ENCODE results near the gene MEGF6.

DNA sequence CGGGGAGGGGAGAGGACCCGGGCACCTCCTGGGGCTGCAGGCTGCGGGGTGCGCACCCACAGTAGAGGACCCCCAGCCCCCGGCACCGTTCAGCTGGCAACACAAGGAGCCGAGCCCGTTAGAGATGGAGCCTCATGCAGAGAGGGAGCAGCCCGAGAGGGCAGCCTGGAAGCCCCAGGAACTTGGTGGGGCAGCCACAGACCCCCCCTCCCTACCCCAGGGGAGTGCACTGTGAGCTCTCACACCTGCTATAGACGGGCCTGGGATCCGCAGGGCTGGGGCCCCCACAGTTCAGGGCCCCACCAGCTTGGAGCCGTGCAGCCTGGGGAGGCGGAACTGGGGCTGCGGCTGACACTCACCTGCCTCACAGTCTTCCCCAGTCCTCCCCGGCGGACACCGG, 109.9 kb downstream of the MEGF6 start:
- TF ChIP-seq EZH2phosphoT487 (IDR thresholded peaks at IDR 0.05; ENCODE audit: low read depth): no peak
- TF ChIP-seq, protein P1, sequence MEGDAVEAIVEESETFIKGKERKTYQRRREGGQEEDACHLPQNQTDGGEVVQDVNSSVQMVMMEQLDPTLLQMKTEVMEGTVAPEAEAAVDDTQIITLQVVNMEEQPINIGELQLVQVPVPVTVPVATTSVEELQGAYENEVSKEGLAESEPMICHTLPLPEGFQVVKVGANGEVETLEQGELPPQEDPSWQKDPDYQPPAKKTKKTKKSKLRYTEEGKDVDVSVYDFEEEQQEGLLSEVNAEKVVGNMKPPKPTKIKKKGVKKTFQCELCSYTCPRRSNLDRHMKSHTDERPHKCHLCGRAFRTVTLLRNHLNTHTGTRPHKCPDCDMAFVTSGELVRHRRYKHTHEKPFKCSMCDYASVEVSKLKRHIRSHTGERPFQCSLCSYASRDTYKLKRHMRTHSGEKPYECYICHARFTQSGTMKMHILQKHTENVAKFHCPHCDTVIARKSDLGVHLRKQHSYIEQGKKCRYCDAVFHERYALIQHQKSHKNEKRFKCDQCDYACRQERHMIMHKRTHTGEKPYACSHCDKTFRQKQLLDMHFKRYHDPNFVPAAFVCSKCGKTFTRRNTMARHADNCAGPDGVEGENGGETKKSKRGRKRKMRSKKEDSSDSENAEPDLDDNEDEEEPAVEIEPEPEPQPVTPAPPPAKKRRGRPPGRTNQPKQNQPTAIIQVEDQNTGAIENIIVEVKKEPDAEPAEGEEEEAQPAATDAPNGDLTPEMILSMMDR (IDR thresholded peaks at IDR 0.05; ENCODE audit: low read depth, low read length): no peak

Data from OCI-LY3 (cell line).